ENCODE results near the gene BRD2.

GRCh38 chr6:32946893-32947292, 21.5 kb upstream of the BRD2 start:
- TF ChIP-seq CTCF (IDR thresholded peaks at IDR 0.05; ENCODE audit: low read length) (no peak), EZH2phosphoT487 (IDR thresholded peaks at IDR 0.05; ENCODE audit: low read length) (no peak)
